Measurements from ENCODE around the gene CELF2. TPM values are rescaled to one million over a fixed set of nuclear protein-coding genes. Genes with fewer than 3 reads are reported as not detected.
"Not testable (repeated sequence)": the region's sequence is repeated elsewhere in the genome, so short reads cannot be mapped to it uniquely, and the experiment has no call there.

CELF2 gene
- total RNA-seq, 1 experiment from 2014 or later, result 0.27 TPM

GRCh38 chr10:11166550-11166949, 148.9 kb downstream of the CELF2 start:
- no peak for DNase-seq (ENCODE audit: extremely low read depth, low read depth)

DNA sequence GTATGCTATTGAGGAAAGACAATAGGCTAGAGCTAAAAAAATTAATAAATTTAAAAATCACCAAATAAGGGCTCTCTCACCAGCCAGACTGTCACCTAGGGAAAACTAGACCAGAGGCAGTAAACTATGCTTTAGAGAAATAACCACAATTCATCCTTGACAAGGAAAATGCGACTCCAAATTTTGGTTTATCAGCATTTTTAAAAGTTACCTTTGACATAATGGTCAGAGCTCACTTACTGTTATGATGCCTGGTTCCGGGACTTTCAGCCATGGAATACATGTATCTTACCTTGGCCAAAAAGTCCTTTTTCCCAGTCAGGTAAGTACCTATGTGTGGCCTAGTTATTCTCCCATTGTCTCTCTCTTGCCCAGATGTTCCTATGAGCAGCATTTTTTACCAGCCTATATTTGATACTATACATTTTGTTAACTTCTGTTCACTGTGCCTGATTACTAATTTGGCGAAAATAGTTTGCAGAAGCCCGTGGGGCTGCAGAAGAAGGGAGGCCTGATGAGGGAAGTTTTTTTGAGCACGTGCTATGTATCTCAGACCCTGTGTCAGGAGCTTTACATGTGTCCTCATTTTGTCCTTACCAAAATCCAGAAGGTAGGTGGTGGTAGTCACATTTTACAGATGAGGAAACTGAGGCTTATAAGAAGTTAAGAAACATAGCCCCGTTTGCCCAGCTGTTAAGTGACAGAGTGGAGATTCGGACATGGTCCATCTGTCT, 149.7 kb downstream of the CELF2 start:
- DNase-seq (ENCODE audit: extremely low read depth, low read depth), result no peak

DNA sequence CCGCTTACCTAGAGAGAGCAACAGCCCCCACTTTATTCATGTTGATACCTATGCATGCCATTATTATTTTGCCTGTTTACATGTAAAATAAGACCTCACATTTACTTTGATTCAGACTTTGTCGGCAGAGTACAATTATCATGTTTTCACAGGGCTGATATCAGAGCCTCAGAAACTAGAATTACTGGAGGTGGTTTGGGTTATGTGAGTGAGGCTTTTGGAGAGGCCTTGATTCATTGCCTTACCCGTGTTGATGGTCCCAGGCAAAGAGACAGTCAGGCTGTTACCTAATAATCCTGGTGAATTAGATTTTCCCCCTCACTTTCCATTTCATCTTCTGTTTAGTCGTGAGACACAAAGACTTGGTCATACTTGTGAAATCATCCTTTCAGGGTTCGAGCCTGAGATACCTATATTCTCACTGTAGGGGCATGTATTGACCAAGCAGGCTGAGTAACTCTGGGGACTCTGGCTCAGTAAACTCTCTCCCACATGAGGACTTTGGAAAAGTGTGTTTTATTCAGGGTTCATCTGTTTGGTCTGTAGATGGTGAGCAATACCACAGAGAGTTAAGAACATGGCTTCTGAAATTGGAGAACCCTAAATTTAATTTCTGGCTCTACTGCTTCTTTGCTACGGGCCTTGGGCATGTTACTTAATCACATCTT, 150.9 kb downstream of the CELF2 start:
- no peak for DNase-seq (ENCODE audit: extremely low read depth, low read depth)

- DNase-seq (ENCODE audit: extremely low read depth, low read depth), result no peak
Observed at GRCh38 chr10:11169976-11170375, 152.3 kb downstream of the CELF2 start.

GRCh38 chr10:11170574-11170973, 152.9 kb downstream of the CELF2 start:
- DNase-seq (ENCODE audit: extremely low read depth, low read depth), result no peak

DNA sequence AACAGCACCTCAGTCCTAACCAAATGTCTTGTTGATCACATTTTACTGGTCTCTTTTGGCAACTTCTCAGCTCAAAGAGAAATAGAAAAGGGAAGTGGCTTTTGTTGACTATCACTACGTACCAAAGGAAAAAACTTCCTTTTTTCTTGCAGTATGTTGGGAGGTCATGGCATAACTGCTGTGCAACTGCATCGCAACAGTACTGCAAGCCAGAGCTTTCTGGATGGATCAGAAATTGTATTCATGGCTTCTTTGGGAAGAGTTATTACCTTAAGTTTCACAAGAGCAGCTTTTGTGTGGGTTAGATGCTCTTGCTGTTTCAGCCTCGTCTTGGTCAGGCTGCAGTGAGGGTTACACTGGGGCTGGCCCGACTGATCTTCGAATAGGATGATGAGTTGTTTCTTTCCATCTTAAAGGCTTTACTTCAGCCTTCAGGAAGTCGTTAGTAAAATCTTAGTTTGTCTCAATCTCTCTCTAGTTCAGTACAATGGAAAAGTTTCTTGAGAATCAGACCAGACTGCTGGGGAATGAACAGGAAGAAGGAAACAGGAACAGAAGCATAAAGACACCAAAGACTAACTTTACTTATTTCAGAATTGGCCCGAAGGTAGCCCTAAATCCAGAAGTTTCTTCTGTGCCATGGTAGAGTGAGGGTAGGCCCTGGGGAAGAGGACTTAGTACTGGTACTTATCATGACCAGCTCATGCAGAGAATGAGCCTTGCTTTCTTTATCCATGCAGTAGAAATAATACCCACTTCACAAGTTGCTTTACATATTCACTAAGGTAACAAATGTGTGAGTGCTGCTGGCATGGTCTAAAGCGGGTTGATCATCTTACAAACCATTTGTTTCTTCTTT, 153.6 kb downstream of the CELF2 start:
- no peak for DNase-seq (ENCODE audit: extremely low read depth, low read depth)

DNA sequence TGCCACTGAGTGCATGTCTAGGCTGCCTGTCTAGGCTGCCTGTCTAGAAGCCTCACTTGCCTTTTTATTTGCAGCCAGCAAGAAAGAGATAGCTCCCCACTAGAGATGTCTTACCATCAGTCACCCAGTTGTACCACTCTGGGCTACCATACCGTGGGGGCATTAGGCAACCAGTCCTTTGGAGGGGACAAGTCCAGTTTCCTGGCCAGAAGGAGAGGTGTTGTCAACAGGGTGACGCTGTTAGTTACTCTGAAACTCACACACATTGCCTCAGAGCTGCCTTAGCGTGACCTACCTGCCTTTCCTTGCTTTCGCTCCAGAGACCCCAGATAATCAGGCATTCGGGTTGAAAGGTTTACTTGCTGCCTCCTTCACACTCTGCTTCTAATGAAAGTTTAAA, 155.4 kb downstream of the CELF2 start:
- no peak for DNase-seq (ENCODE audit: extremely low read depth, low read depth)

DNA sequence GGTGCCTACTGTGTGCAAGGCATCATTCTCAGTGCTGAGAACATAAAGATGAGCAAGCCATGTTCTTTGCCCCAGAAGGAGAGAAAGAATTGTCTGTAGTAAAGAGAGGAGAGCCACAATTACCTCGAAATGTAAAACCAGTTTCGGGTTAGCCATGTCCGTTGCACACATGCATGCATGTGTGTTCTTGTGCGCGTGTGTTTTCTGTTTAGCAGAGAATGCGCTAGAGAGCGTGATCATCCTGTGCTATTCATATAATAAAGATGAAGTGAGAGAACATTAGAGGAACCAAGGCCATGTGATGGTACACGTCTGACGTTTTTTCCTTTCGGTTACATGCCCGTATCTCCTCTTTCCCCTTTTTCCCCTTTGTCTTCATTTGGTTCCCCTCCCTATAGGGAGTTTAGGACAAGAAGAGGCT, 158.2 kb downstream of the CELF2 start:
- no peak for DNase-seq (ENCODE audit: extremely low read depth, low read depth)

DNA sequence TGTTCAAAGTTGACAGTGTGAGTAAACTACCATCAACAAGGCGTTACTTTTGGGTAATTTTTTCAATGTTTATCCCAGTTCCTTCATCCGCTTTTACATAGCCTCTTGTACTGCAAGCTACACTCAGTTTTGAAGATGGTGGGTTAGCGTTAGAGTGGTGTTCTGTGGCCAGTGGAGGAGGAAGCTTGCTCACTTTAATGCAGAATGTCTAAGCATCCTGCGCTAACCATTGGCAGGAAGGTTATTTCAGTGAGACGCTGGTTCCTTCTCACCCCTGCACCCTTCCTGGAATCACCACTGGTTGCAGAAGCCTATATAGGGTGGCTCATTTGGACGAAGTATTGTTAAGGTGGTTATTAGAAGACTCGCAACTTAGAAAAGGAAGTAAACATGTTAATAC, 159.1 kb downstream of the CELF2 start:
- DNase-seq (ENCODE audit: extremely low read depth, low read depth), result no peak

DNA sequence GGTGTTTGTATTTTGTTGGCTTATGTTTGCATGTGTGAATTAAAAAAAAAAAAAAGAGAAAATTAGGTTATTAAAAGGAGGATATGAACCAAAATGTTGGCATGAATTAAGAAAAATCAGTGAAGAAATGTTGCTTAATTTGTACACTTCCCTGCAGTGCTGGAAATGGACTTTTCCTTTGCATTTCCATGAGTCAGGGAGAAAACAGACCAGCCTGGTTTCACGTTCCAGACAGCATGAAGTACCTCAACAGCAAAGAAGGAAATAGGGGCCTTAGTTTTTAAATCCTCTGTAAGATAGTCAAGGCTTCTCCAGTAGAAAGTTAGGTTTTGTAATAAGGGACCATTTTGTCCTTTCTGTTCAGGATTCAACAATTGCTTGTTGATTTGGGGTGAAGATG, 159.7 kb downstream of the CELF2 start:
- no peak for DNase-seq (ENCODE audit: extremely low read depth, low read depth)

- DNase-seq (ENCODE audit: extremely low read depth, low read depth), result no peak
Observed at GRCh38 chr10:11177926-11178471, 160.3 kb downstream of the CELF2 start.

DNA sequence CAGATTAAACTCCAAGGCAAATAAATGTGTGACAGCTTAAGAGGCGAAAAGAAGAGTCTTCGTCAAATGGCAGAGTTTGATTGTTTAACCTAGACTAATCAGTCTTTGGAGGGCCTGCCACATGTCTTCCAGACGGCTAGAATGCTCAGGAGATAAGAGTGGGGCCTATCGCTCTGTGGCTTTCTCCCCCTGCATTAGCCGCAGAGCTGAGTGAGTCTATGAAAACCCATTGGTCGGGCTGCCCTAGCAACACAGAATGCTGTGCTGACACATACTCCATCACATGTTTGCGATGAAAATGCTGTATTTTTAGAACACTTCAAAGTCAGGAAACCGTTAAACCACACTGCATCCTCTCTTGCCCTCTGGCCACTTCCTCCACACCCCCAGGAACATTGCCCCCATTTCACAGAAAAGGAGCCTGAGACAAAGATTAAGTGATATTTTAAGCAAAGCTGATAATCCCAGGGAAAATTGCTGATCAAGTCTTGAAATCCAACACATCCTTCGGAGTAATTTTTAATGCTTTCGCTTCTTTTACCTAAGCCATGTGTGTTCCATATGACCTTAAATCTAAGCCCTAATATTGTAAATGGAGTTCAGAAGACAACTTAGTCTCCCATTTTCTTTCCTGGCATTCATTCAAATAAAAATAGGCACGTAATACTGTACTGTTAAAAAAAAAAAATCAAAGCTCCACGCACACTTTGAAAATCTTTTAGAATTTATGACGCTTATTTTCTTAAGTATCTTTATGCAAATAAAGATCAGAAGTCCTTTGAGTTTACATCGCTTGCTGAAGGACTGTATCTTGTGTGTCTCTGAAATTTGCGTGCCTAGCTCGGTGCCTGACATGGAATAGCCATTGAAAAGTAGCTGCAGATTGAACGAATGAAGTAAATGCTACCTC, 161.2 kb downstream of the CELF2 start:
- no peak for DNase-seq (ENCODE audit: extremely low read depth, low read depth)

DNA sequence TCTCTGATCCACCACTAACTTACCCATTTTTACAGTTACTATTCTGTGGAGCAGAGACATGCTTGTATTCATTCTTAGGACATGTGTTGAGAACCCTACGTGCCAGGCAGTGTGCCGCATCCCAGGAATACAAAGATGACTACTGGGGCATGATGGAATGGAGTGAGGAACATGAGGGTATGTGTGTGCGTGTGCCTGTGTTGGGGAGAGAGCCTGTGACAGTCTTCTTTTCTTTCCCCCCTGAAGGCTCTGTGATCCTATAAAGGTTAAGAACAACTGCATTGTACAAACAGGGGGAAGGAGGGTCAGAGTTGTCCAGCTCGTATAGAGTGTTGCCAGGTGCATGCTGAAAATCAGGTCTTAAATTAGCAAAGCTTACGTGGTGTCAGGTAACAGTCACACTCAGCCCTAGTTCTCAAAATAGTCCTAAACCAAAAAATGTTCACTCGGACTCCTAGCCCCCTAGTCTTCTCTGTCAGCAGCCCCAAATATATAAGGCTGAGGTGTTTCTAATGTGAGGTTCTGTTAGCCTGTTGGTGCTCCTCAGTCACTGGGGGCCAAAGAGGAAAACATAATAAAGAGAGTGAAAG, 161.9 kb downstream of the CELF2 start:
- no peak for DNase-seq (ENCODE audit: extremely low read depth, low read depth)

- DNase-seq (ENCODE audit: extremely low read depth, low read depth), result no peak
Observed at GRCh38 chr10:11180228-11180627, 162.6 kb downstream of the CELF2 start.

DNA sequence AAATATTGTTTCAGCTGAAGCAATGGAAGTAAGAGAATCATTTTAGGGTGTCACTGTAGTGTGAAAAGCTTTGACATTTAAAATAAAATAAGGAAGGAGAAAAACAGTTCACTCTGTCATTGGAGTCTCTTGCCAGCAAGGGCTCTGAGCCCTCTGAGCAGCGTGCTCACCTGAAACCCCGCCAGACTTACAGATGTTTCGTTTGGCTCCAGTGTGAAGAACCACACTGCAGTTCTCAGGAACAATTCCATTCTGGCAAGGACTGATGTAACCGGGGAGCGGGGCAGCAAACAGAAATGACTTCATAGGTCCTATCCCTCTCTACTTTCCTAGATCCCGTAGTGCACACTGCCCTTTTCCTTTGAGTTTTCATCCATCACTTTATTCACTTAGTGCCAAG, 164.3 kb downstream of the CELF2 start:
- no peak for DNase-seq (ENCODE audit: extremely low read depth, low read depth)

DNA sequence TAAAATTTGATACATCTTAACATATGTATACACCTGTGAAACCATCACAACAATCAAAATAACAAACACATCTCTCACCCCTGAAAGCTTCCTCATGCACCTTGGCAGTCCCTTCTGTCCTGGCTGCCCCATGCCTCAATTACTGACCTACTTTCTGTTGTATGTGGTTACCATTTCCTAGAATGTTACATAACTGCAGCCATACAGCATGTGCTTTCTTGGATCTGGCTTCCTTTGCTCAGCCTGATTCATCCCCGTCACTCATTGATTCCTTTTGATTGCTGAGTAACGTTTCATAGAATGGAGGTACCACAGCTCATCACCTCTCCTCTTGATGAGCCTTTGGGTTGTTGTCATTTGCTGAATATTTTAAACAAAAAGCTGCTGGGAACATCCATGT, 165.3 kb downstream of the CELF2 start:
- no peak for DNase-seq (ENCODE audit: extremely low read depth, low read depth)

DNA sequence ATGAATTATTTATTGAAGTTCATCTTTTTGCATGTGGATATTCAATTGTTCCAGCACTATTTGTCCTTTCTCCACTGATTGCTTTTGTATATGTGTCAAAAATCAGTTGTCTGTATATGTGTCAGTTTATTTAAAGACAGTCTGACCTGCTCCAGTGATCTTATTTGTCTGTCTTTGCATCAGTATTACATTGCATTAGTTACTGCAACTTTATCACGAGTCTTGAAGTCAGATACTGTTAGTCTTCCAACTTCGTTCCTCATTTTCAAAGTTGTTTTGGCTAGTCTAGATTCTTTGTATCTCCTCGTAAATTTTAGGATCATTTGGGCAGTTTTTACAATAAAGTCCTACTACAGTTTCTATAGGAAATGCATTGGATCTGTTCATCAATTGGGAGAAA, 166.4 kb downstream of the CELF2 start:
- DNase-seq (ENCODE audit: extremely low read depth, low read depth), result no peak

- DNase-seq (ENCODE audit: extremely low read depth, low read depth), result not testable (repeated sequence)
Observed at GRCh38 chr10:11185128-11185665, 167.5 kb downstream of the CELF2 start.

DNA sequence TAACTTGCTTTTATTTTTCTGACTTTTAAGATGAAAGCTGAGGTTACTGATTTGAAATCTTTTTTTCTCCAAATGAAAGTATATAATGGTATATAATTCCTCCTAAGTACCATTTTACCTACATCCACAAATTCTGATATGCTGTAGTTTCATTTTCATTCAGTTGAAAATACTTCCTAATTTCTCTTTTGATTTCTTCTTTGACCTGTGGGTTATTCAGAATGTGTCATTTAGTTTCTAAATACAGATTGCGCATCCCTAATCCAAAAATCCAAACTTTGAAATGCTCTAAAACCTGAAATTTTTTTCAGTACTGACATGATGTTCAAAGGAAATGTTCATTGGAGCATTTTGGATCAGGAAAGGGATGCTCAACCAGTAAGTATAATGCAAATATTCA, 168.7 kb downstream of the CELF2 start:
- DNase-seq (ENCODE audit: extremely low read depth, low read depth), result no peak

Measured in NCI-H460 (cell line).